HUES6 (cell line): ENCODE results near the gene PRKX.
"Not testable (repeated sequence)": the region's sequence is repeated elsewhere in the genome, so short reads cannot be mapped to it uniquely, and the experiment has no call there.

Source experiments
- H3K27ac ChIP-seq: 2 replicates; pipeline ENCODE4 v1.7.0; 2013; ENCODE audit warnings: low read depth, mild to moderate bottlenecking, low read length, inconsistent platforms
- H3K27me3 ChIP-seq: 2 replicates; pipeline ENCODE4 v1.6.1; 2013; ENCODE audit warnings: low read length; ENCODE audit not compliant: control insufficient read depth, insufficient read depth
- H3K36me3 ChIP-seq: 2 replicates; pipeline ENCODE4 v1.6.1; 2013; ENCODE audit warnings: low read length; ENCODE audit not compliant: control insufficient read depth, insufficient read depth
- H3K4me1 ChIP-seq: 2 replicates; pipeline ENCODE4 v1.6.1; 2013; ENCODE audit warnings: low read length; ENCODE audit not compliant: control insufficient read depth, insufficient read depth
- H3K4me3 ChIP-seq: 2 replicates; pipeline ENCODE4 v1.5.1; 2013; ENCODE audit warnings: low read depth, low read length
- H3K9ac ChIP-seq: one replicate; pipeline ENCODE4 v1.6.1; 2013; ENCODE audit warnings: mild to moderate bottlenecking, low read length
- H3K9me3 ChIP-seq: 2 replicates; pipeline ENCODE4 v1.6.1; 2013; ENCODE audit warnings: low read depth, low read length; ENCODE audit not compliant: control insufficient read depth, insufficient read depth

Gene PRKX

DNA sequence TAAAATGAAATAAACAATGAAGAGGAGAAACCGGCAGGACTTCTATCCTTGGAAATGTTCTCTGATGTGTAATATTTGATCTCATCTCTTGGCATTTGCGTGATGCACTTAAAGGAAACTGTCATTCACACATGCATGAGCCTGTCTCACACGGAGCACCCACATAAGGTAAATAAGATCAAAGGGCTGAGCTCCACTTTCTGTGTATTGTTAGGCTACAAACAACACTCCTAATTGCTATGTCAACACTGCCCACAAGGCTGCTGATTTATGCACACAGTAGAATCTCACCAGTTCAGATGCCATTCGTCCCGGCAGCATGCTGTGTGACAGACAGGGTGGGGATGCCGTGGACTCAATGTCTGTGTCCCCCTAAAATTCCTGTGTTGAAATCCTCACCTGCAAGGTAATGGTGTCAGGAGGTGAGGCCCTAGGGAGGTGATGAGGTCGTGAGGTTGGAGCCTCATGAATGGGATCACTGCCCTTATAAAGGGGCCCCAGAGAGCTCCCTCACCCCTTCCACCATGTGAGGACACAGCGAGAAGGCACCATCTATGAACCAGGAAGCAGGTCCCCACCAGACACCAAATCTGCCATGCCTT is 5.7 kb downstream of the PRKX start:
- H3K27ac ChIP-seq, H3K9me3 ChIP-seq, H3K27me3 ChIP-seq, H3K4me3 ChIP-seq: not testable (repeated sequence)
- H3K9ac ChIP-seq, result peak overlapping the region; percentile 34
- peaks cover 20% of the 10 kb centered on the region for H3K4me1 ChIP-seq
- peaks cover 13% of the 10 kb centered on the region for H3K36me3 ChIP-seq

DNA sequence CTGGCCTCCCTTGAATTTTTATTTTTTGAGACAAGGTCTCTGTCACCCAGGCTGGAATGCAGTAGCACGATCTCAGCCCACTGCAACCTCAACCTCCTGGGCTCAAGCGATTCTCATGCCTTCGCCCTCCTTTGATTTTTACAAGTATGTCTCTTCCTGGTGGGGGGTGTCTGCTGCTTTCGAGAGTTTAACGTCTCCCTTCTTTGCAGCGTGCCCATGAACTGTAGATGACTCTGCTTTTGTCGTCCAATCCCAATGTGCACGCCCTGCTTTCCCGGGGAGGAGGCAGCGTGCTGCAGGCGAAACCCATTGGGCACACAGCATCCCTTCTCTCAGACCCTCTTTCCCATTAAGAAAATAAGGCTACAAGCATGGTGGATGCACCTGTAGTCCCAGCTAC is 7.0 kb downstream of the PRKX start:
- H3K9me3 ChIP-seq, result no peaks in the 10 kb centered on the region
- no peak overlapping the region for H3K4me3 ChIP-seq
- H3K36me3 ChIP-seq, result peaks cover 13% of the 10 kb centered on the region
- peaks cover 23% of the 10 kb centered on the region for H3K4me1 ChIP-seq
- H3K27ac ChIP-seq, result no peak overlapping the region
- H3K9ac ChIP-seq, result no peak overlapping the region
- H3K27me3 ChIP-seq, result no peaks in the 10 kb centered on the region

DNA sequence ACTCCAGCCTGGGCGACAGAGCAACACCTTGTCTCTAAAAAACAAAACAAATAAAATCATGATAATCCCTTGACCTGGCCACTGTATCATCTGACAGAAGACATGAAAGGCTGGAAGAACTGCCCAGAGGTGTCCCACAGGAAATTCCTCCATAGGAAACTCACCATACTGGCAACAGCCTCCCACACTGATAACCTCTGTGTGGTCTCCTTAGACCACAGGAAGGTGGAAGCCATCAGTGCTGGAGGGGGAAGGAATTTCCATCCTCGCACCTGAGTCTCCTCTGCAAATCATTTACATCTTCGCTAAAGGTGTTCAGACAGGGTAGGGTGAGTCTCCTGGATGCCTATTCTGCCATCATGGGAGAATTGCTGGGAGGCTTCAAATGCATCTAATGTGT is 10.2 kb downstream of the PRKX start:
- not testable (repeated sequence) for H3K36me3 ChIP-seq, H3K4me3 ChIP-seq, H3K27me3 ChIP-seq, H3K9ac ChIP-seq, H3K9me3 ChIP-seq, H3K27ac ChIP-seq
- peaks cover 30% of the 10 kb centered on the region for H3K4me1 ChIP-seq

DNA sequence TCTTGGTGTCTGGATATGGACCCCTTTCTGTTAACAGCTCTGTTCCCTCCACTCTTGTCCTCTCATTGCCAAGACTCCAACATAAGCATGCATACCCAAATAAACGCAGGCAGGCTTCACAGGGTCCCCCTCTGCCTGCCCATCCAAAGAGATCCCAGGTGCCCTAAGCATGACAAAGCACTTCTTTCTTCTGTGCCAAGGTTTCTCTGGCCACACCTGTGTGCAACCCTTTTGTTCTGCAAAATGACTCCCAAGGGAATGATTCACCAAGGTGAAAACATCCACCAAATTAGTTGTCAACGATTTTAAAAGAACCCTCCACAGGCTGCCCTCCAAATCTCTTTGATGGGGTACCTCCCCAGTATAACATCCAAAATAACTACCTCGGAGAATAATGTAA is 11.4 kb downstream of the PRKX start:
- Histone ChIP-seq H3K27ac (peak overlapping the region; percentile 65; the same call in 1 of the 2 replicates), H3K4me1 (peaks cover 36% of the 10 kb centered on the region)

DNA sequence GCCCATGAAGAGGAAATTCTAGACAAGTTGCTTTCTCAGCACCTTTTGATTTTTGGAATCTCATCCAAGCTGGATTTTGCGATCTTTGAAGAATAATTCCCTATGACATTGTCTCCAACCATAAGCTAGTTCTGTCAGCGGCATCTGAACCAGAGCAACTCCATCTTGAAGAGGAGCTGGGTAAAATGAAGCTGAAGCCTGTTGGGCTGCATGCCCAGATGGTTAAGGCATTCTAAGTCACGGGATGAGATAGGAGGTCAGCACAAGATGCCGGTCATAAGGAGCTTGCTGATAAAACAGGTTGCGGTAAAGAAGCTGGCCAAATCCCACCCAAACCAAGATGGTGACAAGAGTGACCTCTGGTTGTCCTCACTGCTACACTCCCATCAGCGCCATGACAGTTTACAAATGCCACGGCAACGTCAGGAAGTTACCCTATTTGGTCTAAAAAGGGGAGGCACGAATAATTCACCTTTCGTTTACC is 12.0 kb downstream of the PRKX start:
- peak overlapping the region; percentile 65; the same call in 1 of the 2 replicates for H3K27ac ChIP-seq
- H3K27me3 ChIP-seq, H3K36me3 ChIP-seq, H3K4me3 ChIP-seq, H3K9ac ChIP-seq, H3K9me3 ChIP-seq: not testable (repeated sequence)
- peaks cover 36% of the 10 kb centered on the region for H3K4me1 ChIP-seq

More for the DNA sequence above, 11.4 kb downstream of the PRKX start:
- peak overlapping the region; percentile 13; the same call in 1 of the 2 replicates for H3K4me3 ChIP-seq
- not testable (repeated sequence) for H3K36me3 ChIP-seq, H3K9me3 ChIP-seq, H3K27me3 ChIP-seq
- H3K9ac ChIP-seq, result peak overlapping the region; percentile 36

DNA sequence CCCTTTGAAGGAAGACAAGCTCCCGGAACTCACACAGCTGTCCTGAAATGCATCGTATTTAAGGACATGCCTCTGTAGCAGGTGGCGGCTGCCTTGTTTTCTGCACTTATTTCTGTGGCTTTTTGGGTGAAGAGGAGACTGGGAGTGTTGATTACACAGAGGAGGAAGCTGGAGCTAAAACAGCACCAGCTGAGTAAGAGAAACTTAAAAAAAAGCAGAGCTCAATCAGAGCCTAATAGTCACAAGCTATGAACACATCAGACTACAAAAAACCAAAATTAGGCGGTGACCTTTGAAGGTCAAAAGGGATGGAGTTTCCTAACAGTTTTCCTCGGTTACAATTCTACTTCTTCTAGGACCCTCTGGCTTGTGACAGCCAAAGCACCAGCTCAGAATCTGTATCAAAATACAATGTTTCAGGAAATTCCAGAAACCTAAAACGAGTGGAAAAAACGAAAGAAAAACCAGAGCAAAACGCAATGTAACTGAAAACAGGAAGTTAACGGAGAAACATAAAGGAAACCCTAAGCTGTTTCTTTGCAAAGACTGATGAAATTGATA is 13.5 kb downstream of the PRKX start:
- Histone ChIP-seq H3K27ac (0 out of 2 replicates have a peak overlapping the region, but pooled peaks have one; percentile 64), H3K4me3 (no peak overlapping the region), H3K27me3 (no peaks in the 10 kb centered on the region), H3K9ac (peak overlapping the region; percentile 39), H3K4me1 (peaks cover 36% of the 10 kb centered on the region), H3K36me3 (peaks cover 7% of the 10 kb centered on the region; the same call in 1 of the 2 replicates), H3K9me3 (peaks cover under 1% of the 10 kb centered on the region)

DNA sequence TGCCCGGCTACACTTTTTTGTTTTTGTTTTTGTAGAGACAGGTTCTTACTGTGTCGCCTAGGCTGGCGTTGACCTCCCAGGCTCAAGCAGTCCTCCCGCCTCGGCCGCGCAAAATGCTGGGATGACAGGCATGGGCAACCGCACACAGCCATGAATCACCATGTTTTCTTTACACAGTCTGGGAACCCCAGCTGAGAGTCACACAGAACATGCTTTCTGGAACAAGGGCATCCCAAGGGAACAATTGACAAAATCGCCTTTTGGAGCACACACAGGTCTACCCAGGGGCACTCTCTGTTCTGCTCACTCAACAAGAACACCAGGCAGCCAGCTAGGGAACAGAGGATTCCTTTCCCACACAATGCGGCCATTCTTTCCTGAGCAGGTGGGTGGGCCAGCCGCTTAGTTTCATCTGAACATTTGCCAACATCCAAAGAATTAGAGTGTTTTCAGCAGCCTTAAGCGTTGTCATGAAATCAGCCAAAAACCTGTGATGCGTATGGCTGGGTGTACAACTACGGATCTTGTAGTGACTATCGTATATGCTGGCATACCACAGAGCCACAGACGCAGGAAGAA is 15.7 kb downstream of the PRKX start:
- Histone ChIP-seq H3K27ac (no peak overlapping the region), H3K4me3 (no peak overlapping the region), H3K9me3 (peaks cover 8% of the 10 kb centered on the region)

DNA sequence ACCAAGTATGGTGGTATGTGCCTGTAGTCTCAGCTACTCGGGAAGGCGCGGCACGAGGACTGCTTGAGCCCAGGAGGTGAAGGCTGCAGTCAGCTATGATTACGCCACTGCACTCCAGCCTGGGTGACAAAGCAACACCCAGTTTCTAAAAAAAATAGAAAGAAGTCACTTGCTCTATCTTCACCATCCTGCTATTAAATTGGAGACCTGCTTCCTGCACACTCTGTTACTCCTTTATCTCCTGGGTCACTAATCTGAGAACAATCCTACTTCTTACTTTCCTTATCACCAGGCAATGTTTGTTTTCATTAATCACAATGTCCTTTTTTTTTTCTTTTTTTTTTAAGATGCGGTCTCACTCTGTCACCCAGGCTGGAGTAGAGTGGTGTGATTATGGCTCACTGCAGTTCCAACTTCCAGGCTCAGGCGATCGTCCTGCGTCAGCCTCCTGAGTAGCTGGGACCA is 16.2 kb downstream of the PRKX start:
- Histone ChIP-seq H3K4me3 (no peak overlapping the region), H3K27ac (no peak overlapping the region)

More for the DNA sequence above, 15.7 kb downstream of the PRKX start:
- H3K9ac ChIP-seq, result no peak overlapping the region
- peaks cover 30% of the 10 kb centered on the region for H3K4me1 ChIP-seq
- H3K27me3 ChIP-seq, result no peaks in the 10 kb centered on the region
- H3K36me3 ChIP-seq, result no peaks in the 10 kb centered on the region

DNA sequence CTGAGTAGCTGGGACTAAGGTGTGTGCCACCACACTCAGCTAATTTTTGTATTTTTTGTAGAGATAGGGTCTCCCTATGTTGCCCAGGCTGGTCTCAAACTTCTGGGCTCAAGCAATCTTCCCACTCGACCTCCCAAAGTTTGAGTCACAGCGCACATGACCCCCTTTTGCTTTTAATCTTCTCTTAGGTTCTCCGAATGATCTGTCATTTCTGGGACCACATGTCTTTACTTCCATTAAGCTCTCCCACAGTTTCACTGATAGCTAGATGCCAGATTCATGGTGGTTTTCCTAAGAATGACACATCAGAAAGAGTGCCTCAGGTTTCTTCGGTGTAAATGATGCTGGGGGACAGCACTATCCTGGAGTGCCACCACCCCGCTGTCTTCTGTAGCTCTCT is 17.9 kb downstream of the PRKX start:
- Histone ChIP-seq H3K9ac (no peak overlapping the region), H3K4me1 (peaks cover 30% of the 10 kb centered on the region), H3K27me3 (no peaks in the 10 kb centered on the region), H3K9me3 (peaks cover 8% of the 10 kb centered on the region), H3K36me3 (no peaks in the 10 kb centered on the region), H3K27ac (no peak overlapping the region), H3K4me3 (no peak overlapping the region)

More for the DNA sequence above, 16.2 kb downstream of the PRKX start:
- Histone ChIP-seq H3K27me3 (no peaks in the 10 kb centered on the region), H3K9ac (no peak overlapping the region), H3K4me1 (peaks cover 29% of the 10 kb centered on the region), H3K36me3 (no peaks in the 10 kb centered on the region), H3K9me3 (peaks cover 8% of the 10 kb centered on the region)

DNA sequence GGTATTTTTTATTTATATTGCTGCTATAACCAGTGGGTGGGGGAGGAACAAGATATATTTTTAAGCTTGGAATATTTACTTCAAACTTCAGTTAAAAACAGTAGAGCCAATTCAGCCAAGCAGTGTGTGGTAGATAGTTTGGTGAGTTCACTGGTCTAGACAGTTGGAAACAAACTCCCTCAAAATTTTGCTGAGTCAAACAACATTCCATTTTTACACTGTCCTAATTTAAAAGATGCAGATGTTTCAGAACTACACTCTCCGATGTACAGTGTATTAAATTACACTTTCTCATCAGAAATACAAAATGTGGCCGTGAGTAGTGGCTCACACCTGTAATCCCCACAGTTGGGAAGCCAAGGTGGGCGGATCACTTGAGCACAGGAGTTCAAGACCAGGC is 23.3 kb downstream of the PRKX start:
- Histone ChIP-seq H3K4me1 (0 out of 2 replicates have a peak, but pooled peaks cover 11% of the 10 kb centered on the region), H3K27ac (no peak overlapping the region), H3K27me3 (no peaks in the 10 kb centered on the region), H3K36me3 (no peaks in the 10 kb centered on the region), H3K9me3 (peaks cover 8% of the 10 kb centered on the region), H3K9ac (no peak overlapping the region), H3K4me3 (no peak overlapping the region)

DNA sequence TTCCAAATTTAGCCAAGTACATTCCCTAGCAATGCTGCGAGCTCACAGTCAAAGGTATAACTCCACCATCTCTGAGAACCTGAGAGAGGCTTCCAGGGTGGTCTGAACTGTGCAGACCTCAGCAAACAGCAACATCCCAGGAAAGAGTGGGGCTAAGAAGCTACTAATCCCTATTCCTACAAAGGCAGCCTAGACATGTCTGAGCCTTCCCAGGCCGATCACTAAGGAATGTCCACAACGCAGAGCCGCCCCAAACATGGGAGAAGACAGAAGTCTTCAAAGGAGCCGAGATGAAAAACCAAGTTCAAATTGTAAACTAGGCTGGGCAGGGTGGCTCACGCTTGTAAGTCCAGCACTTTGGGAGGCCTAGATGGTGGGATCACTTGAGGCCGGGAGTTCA is 30.2 kb downstream of the PRKX start:
- not testable (repeated sequence) for H3K27ac ChIP-seq, H3K9me3 ChIP-seq, H3K36me3 ChIP-seq, H3K4me1 ChIP-seq, H3K27me3 ChIP-seq, H3K9ac ChIP-seq, H3K4me3 ChIP-seq
